ENCODE results near the gene MAN1C1. TPM values are rescaled to one million over a fixed set of nuclear protein-coding genes. Genes with fewer than 3 reads are reported as not detected.

MAN1C1 gene
- total RNA-seq, 1 experiment from 2014 or later, result 1.2 TPM

GRCh38 chr1:25774206-25774803 lies 157.7 kb downstream of the MAN1C1 start:
- TF ChIP-seq ELF1 (IDR thresholded peaks at IDR 0.05; ENCODE audit: borderline replicate concordance, low read depth) (no peak), YY1 (IDR thresholded peaks at IDR 0.05; ENCODE audit: extremely low read depth, insufficient replicate concordance, low read depth, low read length) (no peak), ZNF274 (IDR thresholded peaks at IDR 0.05; ENCODE audit: low read depth, low read length) (no peak), CEBPB (IDR thresholded peaks at IDR 0.05; ENCODE audit: low read depth) (no peak), ZFX (IDR thresholded peaks at IDR 0.05) (no peak), SRF (IDR thresholded peaks at IDR 0.05; ENCODE audit: low read depth) (no peak), SP1 (IDR thresholded peaks at IDR 0.05; ENCODE audit: low read depth) (no peak), POLR2AphosphoS5 (IDR thresholded peaks at IDR 0.05; ENCODE audit: low read depth, low read length) (no peak), REST (IDR thresholded peaks at IDR 0.05; ENCODE audit: low read depth) (no peak)
- CTCF ChIA-PET, result no interaction called here
- Histone ChIP-seq H2AFZ (ENCODE audit: low read depth, low read length, poor library complexity, severe bottlenecking) (no peak overlapping the region), H3K4me2 (ENCODE audit: low read length) (0 out of 2 replicates have a peak overlapping the region, but pooled peaks have one; percentile 39), H3K9ac (ENCODE audit: low read length) (no peak overlapping the region), H3K4me1 (ENCODE audit: control insufficient read depth in 1 of 2, insufficient read depth in 2 of 2, low read length in 2 of 2) (peaks cover 9 to 13% of the 10 kb centered on the region in 2 experiments), H3K79me2 (ENCODE audit: insufficient read depth, low read length) (no peaks in the 10 kb centered on the region), H3K9me3 (ENCODE audit: control insufficient read depth in 1 of 2, insufficient read depth in 1 of 2, low read depth in 1 of 2, low read length in 2 of 2) (no peaks in the 10 kb centered on the region), H3K36me3 (ENCODE audit: control insufficient read depth in 1 of 2, insufficient read depth in 2 of 2, low read length in 2 of 2) (no peaks in the 10 kb centered on the region), H3K9me2 (ENCODE audit: insufficient read depth) (no peaks in the 10 kb centered on the region), H3K27me3 (ENCODE audit: insufficient read depth, low read length) (no peaks in the 10 kb centered on the region), H3K4me3 (replicated peaks in 1 of 2; ENCODE audit: low read depth in 1 of 2, low read length in 2 of 2) (no peak overlapping the region), H4K20me1 (ENCODE audit: insufficient read depth) (no peaks in the 10 kb centered on the region), H3K27ac (ENCODE audit: low read depth, low read length) (no peak overlapping the region)
- DNase-seq (ENCODE audit: low read depth, low spot score) (no peak), ATAC-seq (no peak)
- POLR2A ChIA-PET, result no interaction called here
- intact Hi-C loops (cut with micrococcal nuclease), result no loop called here
- RAD21 ChIA-PET (ENCODE audit: low non-redundant PET in 1 of 2, low total read pairs in 2 of 2, uncharacterized antibody in 2 of 2, unreplicated experiment in 2 of 2), result no interaction called here
- BruUV-seq (replicated peaks), result no TSS peak

Data from HCT116 (cell line).